Measurements from ENCODE around the gene APLP1.

APLP1 gene

GRCh38 chr19:35913589-35913988 is 45.2 kb downstream of the APLP1 start:
- no peaks in the 10 kb centered on the region for H3K79me2 ChIP-seq (ENCODE audit: insufficient read depth, low read length)
- no peak for DNase-seq
- H3K4me2 ChIP-seq (ENCODE audit: insufficient read depth, low read length): no peak overlapping the region
- H2AFZ ChIP-seq (ENCODE audit: low read depth, low read length): no peak overlapping the region
- H3K27ac ChIP-seq (ENCODE audit: low read length): no peak overlapping the region
- no peaks in the 10 kb centered on the region for H3K27me3 ChIP-seq (ENCODE audit: insufficient read depth, low read length, poor library complexity)
- no peak for ATAC-seq (ENCODE audit: insufficient read depth, low read depth)
- H3K4me1 ChIP-seq (ENCODE audit: insufficient read depth, low read length): peaks cover 10% of the 10 kb centered on the region
- TF ChIP-seq CTCF (IDR thresholded peaks at IDR 0.05; ENCODE audit: borderline replicate concordance, extremely low read depth, low read length, poor library complexity, severe bottlenecking): no peak
- no peak for TF ChIP-seq EZH2 (IDR thresholded peaks at IDR 0.05; ENCODE audit: borderline replicate concordance, low read depth, low read length, severe bottlenecking)
- no peak overlapping the region for H3K9ac ChIP-seq (ENCODE audit: low read depth, low read length)
- no peaks in the 10 kb centered on the region for H3K9me3 ChIP-seq (ENCODE audit: insufficient read depth, low read length, severe bottlenecking)
- no peaks in the 10 kb centered on the region for H3K36me3 ChIP-seq (ENCODE audit: insufficient read depth, low read length)
- no peaks in the 10 kb centered on the region for H4K20me1 ChIP-seq (ENCODE audit: insufficient read depth, low read length)
- no peak overlapping the region for H3K4me3 ChIP-seq (ENCODE audit: low read depth in 1 of 2, low read length in 2 of 2)

- no peak for TF ChIP-seq CTCF (IDR thresholded peaks at IDR 0.05; ENCODE audit: borderline replicate concordance, extremely low read depth, low read length, poor library complexity, severe bottlenecking)
- TF ChIP-seq EZH2 (IDR thresholded peaks at IDR 0.05; ENCODE audit: borderline replicate concordance, low read depth, low read length, severe bottlenecking): no peak
- H2AFZ ChIP-seq (ENCODE audit: low read depth, low read length): no peak overlapping the region
- no peaks in the 10 kb centered on the region for H3K4me1 ChIP-seq (ENCODE audit: insufficient read depth, low read length)
- no peak for ATAC-seq (ENCODE audit: insufficient read depth, low read depth)
- H3K36me3 ChIP-seq (ENCODE audit: insufficient read depth, low read length): no peaks in the 10 kb centered on the region
- H4K20me1 ChIP-seq (ENCODE audit: insufficient read depth, low read length): no peaks in the 10 kb centered on the region
- H3K27me3 ChIP-seq (ENCODE audit: insufficient read depth, low read length, poor library complexity): no peaks in the 10 kb centered on the region
- no peaks in the 10 kb centered on the region for H3K9me3 ChIP-seq (ENCODE audit: insufficient read depth, low read length, severe bottlenecking)
- H3K9ac ChIP-seq (ENCODE audit: low read depth, low read length): no peak overlapping the region
- no peaks in the 10 kb centered on the region for H3K79me2 ChIP-seq (ENCODE audit: insufficient read depth, low read length)
- no peak for DNase-seq
- H3K4me3 ChIP-seq (ENCODE audit: low read depth in 1 of 2, low read length in 2 of 2): no peak overlapping the region
- no peak overlapping the region for H3K4me2 ChIP-seq (ENCODE audit: insufficient read depth, low read length)
- no peak overlapping the region for H3K27ac ChIP-seq (ENCODE audit: low read length)
Measured at GRCh38 chr19:35915443-35915842, 47.1 kb downstream of the APLP1 start.

GRCh38 chr19:35919306-35919705 is 50.9 kb downstream of the APLP1 start:
- TF ChIP-seq EZH2 (IDR thresholded peaks at IDR 0.05; ENCODE audit: borderline replicate concordance, low read depth, low read length, severe bottlenecking) (no peak), CTCF (IDR thresholded peaks at IDR 0.05; ENCODE audit: borderline replicate concordance, extremely low read depth, low read length, poor library complexity, severe bottlenecking) (no peak)
- ATAC-seq (ENCODE audit: insufficient read depth, low read depth) (no peak), DNase-seq (no peak)
- Histone ChIP-seq H3K4me3 (ENCODE audit: low read depth in 1 of 2, low read length in 2 of 2) (no peak overlapping the region), H3K36me3 (ENCODE audit: insufficient read depth, low read length) (no peaks in the 10 kb centered on the region), H3K27ac (ENCODE audit: low read length) (no peak overlapping the region), H2AFZ (ENCODE audit: low read depth, low read length) (no peak overlapping the region), H3K27me3 (ENCODE audit: insufficient read depth, low read length, poor library complexity) (no peaks in the 10 kb centered on the region), H3K4me2 (ENCODE audit: insufficient read depth, low read length) (no peak overlapping the region), H4K20me1 (ENCODE audit: insufficient read depth, low read length) (no peaks in the 10 kb centered on the region), H3K4me1 (ENCODE audit: insufficient read depth, low read length) (no peaks in the 10 kb centered on the region), H3K9me3 (ENCODE audit: insufficient read depth, low read length, severe bottlenecking) (no peaks in the 10 kb centered on the region), H3K79me2 (ENCODE audit: insufficient read depth, low read length) (no peaks in the 10 kb centered on the region), H3K9ac (ENCODE audit: low read depth, low read length) (no peak overlapping the region)

GRCh38 chr19:35921012-35921411 is 52.6 kb downstream of the APLP1 start:
- H3K27me3 ChIP-seq (ENCODE audit: insufficient read depth, low read length, poor library complexity): no peaks in the 10 kb centered on the region
- no peak overlapping the region for H3K9ac ChIP-seq (ENCODE audit: low read depth, low read length)
- H3K79me2 ChIP-seq (ENCODE audit: insufficient read depth, low read length): no peaks in the 10 kb centered on the region
- no peak overlapping the region for H3K4me2 ChIP-seq (ENCODE audit: insufficient read depth, low read length)
- H3K27ac ChIP-seq (ENCODE audit: low read length): no peak overlapping the region
- H3K4me1 ChIP-seq (ENCODE audit: insufficient read depth, low read length): no peaks in the 10 kb centered on the region
- H2AFZ ChIP-seq (ENCODE audit: low read depth, low read length): no peak overlapping the region
- H3K4me3 ChIP-seq (ENCODE audit: low read depth in 1 of 2, low read length in 2 of 2): no peak overlapping the region
- no peak for DNase-seq
- TF ChIP-seq CTCF (IDR thresholded peaks at IDR 0.05; ENCODE audit: borderline replicate concordance, extremely low read depth, low read length, poor library complexity, severe bottlenecking) (no peak), EZH2 (IDR thresholded peaks at IDR 0.05; ENCODE audit: borderline replicate concordance, low read depth, low read length, severe bottlenecking) (no peak)
- no peaks in the 10 kb centered on the region for H3K36me3 ChIP-seq (ENCODE audit: insufficient read depth, low read length)
- no peak for ATAC-seq (ENCODE audit: insufficient read depth, low read depth)
- no peaks in the 10 kb centered on the region for H3K9me3 ChIP-seq (ENCODE audit: insufficient read depth, low read length, severe bottlenecking)
- no peaks in the 10 kb centered on the region for H4K20me1 ChIP-seq (ENCODE audit: insufficient read depth, low read length)
